Right lobe of liver (tissue), 6 donors: ENCODE results near the gene ZNF470. TPM values are rescaled to one million over a fixed set of nuclear protein-coding genes. Genes with fewer than 3 reads are reported as not detected.

Source experiments
- ATAC-seq, 4 donors: fragments of 200-7000 bp; cut with Tn5 transposase; one replicate each; pipeline ENCODE4 v1.9.1; 2020; ENCODE audit warnings: mild to moderate bottlenecking in 4 of 4, moderate library complexity in 4 of 4
- DNase-seq, 3 donors: peaks; one replicate each; pipeline ENCODE4 v3.0.0-alpha.2; 2020
- H3K27ac ChIP-seq, 3 donors: fragments of 200-600 bp; one replicate each; pipeline ENCODE4 v1.8.0; 2022
- H3K27me3 ChIP-seq, 2 donors: fragments of 200-600 bp; one replicate each; pipeline ENCODE4 v1.8.0; 2022
- H3K36me3 ChIP-seq, 4 donors: fragments of 200-600 bp; sonication (generic) in 1 of 4; one replicate each; pipeline versions ENCODE4 v1.5.1 to v1.8.0; 2017 to 2022; ENCODE audit warnings: control low read depth in 1 of 4
- H3K4me1 ChIP-seq, 4 donors: fragments of 200-600 bp; sonication (generic) in 1 of 4; one replicate each; pipeline versions ENCODE4 v1.5.1 to v1.8.0; 2017 to 2022; ENCODE audit warnings: control low read depth in 1 of 4
- H3K4me3 ChIP-seq, 3 donors: fragments of 200-600 bp; one replicate each; pipeline ENCODE4 v1.8.0; 2022
- H3K9me3 ChIP-seq, 4 donors: fragments of 200-600 bp; sonication (generic) in 1 of 4; one replicate each; pipeline versions ENCODE4 v1.5.1 to v1.8.0; 2017 to 2022; ENCODE audit warnings: control low read depth in 1 of 4
- CTCF ChIP-seq, 4 donors: fragments of 200-600 bp in 3 of 4; fragments of 450-650 bp in 1 of 4; IDR thresholded peaks; one replicate each; pipeline versions ENCODE4 v1.5.1 to v1.8.0; 2016 to 2022; ENCODE audit warnings: antibody characterized with exemption in 4 of 4, mild to moderate bottlenecking in 2 of 4
- POLR2A ChIP-seq: fragments of 450-650 bp; IDR thresholded peaks from one replicate; pipeline ENCODE4 v1.6.1; 2017; ENCODE audit warnings: antibody characterized with exemption, mild to moderate bottlenecking
- WGBS: methylation state at CpG from one replicate; pipeline ENCODE4 v1.1.6; 2018; ENCODE audit warnings: low coverage, low lambda C conversion rate; ENCODE audit not compliant: insufficient coverage; ENCODE audit errors: missing lambda C conversion rate; 5-methylcytosine and 5-hydroxymethylcytosine counted together
- intact Hi-C, 2 donors: fragments of 100-400 bp; cut with DNase I; formaldehyde crosslinking; loops; one replicate each; pipeline versions ENCODE4 v1.11.2 to v1.14.1; 2022
- total RNA-seq, 6 experiments: library from RNA; depleted of rRNA in 2 of 6; stranded (reverse); fragments of >200 nt in 2 of 6; fragmentation: NEBNext Ultra II Directional in 3 of 6; extraction: Animal tissue kit (Norgen Biotek cat#: 25700) in 3 of 6; gene quantifications; one replicate each; pipeline versions ENCODE4 v1.1.0 to v1.2.4, GENCODE V29; 2016 to 2023
- donor health status: DM: no; HTN: yes; CAD: no.
- donor health status: DM: no; HTN: no; CAD: no.
- donor health status: DM: no; HTN: no; CAD: no.
- donor health status: DM: no; HTN: yes; CAD: no.
- donor health status: DM: no; HTN: yes; CAD: no.

The ZNF470 gene
- total RNA-seq, 6 experiments from 2014 or later, result 1.2 to 5.7 (median 2.9) TPM

DNA sequence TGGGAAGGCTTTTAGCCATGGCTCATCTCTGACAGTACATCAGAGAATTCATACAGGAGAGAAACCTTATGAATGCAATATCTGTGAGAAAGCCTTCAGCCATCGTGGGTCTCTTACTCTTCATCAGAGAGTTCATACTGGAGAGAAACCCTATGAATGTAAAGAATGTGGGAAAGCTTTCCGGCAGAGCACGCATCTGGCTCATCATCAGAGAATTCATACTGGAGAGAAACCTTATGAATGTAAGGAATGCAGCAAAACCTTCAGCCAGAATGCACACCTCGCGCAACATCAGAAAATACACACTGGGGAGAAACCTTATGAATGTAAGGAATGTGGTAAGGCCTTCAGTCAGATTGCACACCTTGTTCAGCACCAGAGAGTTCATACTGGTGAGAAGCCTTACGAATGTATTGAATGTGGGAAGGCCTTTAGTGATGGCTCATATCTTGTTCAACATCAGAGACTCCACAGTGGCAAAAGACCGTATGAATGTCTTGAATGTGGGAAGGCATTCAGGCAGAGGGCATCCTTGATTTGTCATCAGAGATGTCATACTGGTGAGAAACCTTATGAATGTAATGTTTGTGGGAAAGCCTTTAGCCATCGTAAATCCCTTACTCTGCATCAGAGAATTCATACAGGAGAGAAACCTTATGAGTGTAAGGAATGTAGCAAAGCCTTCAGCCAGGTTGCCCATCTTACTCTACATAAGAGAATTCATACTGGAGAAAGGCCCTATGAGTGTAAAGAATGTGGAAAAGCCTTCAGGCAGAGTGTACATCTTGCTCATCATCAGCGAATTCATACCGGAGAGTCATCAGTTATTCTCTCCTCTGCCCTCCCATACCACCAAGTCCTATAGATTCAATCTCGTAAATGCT, 10.7 kb downstream of the ZNF470 start:
- H3K4me3 ChIP-seq, result no peak overlapping the region
- H3K9me3 ChIP-seq, result peaks cover 5 to 97% (median 61%) of the 10 kb centered on the region in 4 donors
- peaks cover 0 to 33% (median 3%) of the 10 kb centered on the region in 4 donors for H3K36me3 ChIP-seq
- no peak for DNase-seq
- intact Hi-C loops, result no loop called here
- no peaks in the 10 kb centered on the region for H3K27me3 ChIP-seq
- WGBS, result 91% methylated on average over 9 of the region's 11 CpGs
- TF ChIP-seq CTCF (IDR thresholded peaks at IDR 0.05) (no peak), POLR2A (no peak)
- no peak for ATAC-seq
- H3K27ac ChIP-seq, result no peak overlapping the region
- no peaks in the 10 kb centered on the region for H3K4me1 ChIP-seq

DNA sequence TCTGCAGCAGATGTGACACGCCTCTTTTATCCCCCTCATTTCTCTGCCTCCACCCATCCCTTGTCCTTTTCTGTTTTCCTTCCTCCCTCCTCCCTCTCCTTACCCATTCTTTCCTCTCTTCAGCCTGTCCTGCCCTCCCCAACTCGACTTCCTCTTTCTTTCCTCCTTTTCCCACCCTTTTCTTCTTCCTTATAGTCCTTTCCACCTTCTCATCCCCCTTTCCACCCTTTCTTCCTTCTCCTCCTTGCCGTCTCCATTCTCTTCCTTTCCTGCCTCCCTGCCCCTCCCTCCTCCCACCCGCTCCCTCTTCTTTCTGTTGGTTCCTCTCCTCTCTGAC, 27.1 kb downstream of the ZNF470 start:
- Histone ChIP-seq H3K9me3 (peaks cover 0 to 9% (median 0%) of the 10 kb centered on the region in 4 donors), H3K4me1 (no peaks in the 10 kb centered on the region), H3K27ac (no peak overlapping the region), H3K4me3 (no peak overlapping the region), H3K27me3 (no peaks in the 10 kb centered on the region), H3K36me3 (no peaks in the 10 kb centered on the region)
- ATAC-seq, result no peak
- no peak for TF ChIP-seq CTCF (IDR thresholded peaks at IDR 0.05)
- TF ChIP-seq POLR2A, result no peak
- no peak for DNase-seq
- WGBS, result 49% methylated on average over 4 of the region's 4 CpGs
- intact Hi-C loops, result no loop called here

DNA sequence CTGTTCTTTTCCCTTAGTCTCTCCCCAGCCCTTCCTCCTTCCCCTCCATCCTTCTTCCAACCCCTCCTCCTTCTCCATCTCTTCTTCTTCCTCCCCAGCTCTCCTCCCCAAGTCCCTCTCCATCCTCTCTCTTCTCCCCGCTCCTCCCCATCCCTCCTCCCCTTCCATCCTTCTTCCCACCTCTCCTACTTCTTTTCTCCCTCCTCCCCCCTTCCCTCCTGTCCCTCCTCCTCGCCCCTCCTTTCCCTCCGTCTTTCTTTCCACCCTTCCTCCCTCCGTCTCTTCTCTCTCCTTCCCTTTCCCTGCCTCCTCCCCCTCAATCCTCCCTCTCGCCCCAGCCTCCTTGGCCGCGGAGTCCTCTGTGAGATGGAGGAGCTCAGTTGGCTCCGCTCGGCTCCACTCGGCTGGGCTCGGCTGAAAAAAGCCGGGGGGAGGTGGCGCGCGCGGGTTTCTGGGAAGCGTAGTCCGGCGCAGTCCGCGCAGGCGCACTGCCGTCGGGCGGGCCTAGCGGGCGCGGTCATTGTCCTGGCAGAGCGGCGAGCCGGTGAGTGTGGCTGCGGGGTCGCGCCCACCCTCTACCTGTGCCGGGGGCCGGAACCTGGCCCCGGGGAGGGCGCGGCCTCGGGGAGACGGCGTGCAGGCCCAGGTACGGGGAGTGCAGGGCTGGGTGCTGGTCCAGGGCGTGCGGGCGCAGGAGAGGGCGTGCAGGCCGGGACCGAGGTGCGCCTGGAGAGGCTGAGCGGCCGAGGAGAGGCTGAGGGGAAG, 27.7 kb downstream of the ZNF470 start, which contains the start of gene ZNF71:
Gene ZNF71 (plus strand): TSS at position 520 of the 765 bp plus-strand sequence. CDS start 6,257 bp downstream, outside the sequence.
- peak within 1 kb of the TSS; percentile 65 to 85 (median 67) for H3K4me3 ChIP-seq
- ATAC-seq (peak; percentile 90 to 98 (median 97)), DNase-seq (peak; percentile 85 to 87 (median 86))
- under 1% methylated on average over 35 of the region's 52 CpGs for WGBS
- intact Hi-C loops, result no loop called here
- H3K4me1 ChIP-seq, result no peaks in the 10 kb centered on the region
- no peaks in the 10 kb centered on the region for H3K27me3 ChIP-seq
- no peak within 1 kb of the TSS for H3K27ac ChIP-seq
- TF ChIP-seq POLR2A (no peak), CTCF (IDR thresholded peaks at IDR 0.05) (no peak)
- H3K9me3 ChIP-seq, result peaks cover 0 to 9% (median 0%) of the 10 kb centered on the region in 4 donors
- no peaks in the 10 kb centered on the region for H3K36me3 ChIP-seq

DNA sequence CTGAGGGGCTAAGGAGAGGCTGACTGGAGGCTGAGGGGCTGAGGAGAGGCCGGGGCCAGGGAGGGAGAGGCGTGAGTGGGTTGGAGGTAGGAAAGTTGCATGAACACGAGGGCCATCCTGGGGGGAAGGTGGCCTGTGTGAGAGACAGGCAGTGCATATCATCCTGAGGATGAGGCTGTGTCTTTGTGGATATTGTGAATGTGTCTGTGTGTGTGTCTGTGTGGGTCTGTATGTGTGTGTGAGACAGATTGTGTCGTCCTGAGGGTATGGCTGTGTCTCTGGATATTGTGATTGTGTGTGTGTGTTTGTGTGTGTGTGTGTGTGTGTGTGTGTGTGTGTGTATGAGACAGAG, 28.3 kb downstream of the ZNF470 start:
- DNase-seq, result no peak

More for the DNA sequence above, 28.3 kb downstream of the ZNF470 start:
- ATAC-seq, result peak in 2 of 4 donors; percentile 24 to 26
- TF ChIP-seq POLR2A (no peak), CTCF (IDR thresholded peaks at IDR 0.05) (no peak)
- H3K27ac ChIP-seq, result no peak overlapping the region
- H3K9me3 ChIP-seq, result peaks cover 0 to 9% (median 0%) of the 10 kb centered on the region in 4 donors
- H3K27me3 ChIP-seq, result no peaks in the 10 kb centered on the region
- H3K4me3 ChIP-seq, result peak overlapping the region; percentile 65 to 85 (median 67)
- H3K4me1 ChIP-seq, result no peaks in the 10 kb centered on the region
- WGBS, result 0% methylated on average over 4 of the region's 4 CpGs
- intact Hi-C loops, result no loop called here
- H3K36me3 ChIP-seq, result no peaks in the 10 kb centered on the region
